Measurements from ENCODE around the gene SNN.

The SNN gene

DNA sequence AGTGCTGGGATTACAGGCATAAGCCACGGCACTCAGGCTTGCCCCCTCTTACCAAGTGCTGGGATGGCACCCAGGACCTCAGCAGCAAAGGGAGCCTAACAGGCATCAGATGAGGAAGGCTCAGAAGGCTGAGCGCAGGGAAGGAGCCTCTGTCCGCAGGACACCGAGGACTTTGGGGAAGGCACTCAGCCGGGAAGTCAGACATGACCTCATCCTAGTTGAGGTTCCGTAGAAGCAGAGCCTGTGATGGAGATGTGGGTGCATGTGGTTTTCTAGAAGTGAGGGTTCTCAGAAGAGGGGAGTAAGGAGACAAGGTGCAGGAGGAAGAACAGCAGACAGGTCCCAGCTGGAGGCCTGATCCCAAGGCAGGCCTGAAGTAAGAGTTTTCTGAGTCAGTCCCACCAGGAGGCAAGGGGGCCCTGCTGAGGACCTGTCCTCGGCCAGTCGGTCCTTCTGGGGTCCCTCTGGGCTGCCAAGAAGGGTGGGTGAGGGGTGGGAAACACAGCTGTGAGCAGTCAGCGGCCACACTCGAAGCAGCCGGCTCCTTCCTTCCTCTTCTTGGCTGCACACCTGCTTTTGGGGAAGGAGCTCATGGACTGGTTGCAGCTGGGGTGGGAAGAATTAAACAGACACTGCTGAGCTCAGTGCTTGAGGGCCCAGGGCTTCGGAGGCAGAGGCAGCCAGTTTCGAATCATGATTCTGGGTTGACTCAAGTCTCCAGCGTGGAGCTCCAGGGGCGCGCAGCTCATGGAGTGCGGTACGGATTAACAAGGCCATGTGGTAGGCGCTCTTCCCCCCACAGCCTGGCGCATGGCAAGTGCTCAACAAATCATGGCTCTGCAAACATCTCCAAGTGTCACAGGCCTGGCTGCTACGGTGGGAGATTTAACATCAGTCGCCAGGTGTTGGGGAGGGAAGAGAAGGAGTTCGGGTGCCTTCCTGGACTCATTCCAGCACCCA, 38.9 kb upstream of the SNN start:
- in situ Hi-C loops (cut with HindIII; ENCODE audit: low pct_unique_long_range_greater_than_20kb, low sequenced_read_pairs) = no loop called here
- DNase-seq (ENCODE audit: low read depth in 1 of 2, low spot score in 1 of 2) = no peak
- TF ChIP-seq JUND (IDR thresholded peaks at IDR 0.05; ENCODE audit: low read depth) = no peak

DNA sequence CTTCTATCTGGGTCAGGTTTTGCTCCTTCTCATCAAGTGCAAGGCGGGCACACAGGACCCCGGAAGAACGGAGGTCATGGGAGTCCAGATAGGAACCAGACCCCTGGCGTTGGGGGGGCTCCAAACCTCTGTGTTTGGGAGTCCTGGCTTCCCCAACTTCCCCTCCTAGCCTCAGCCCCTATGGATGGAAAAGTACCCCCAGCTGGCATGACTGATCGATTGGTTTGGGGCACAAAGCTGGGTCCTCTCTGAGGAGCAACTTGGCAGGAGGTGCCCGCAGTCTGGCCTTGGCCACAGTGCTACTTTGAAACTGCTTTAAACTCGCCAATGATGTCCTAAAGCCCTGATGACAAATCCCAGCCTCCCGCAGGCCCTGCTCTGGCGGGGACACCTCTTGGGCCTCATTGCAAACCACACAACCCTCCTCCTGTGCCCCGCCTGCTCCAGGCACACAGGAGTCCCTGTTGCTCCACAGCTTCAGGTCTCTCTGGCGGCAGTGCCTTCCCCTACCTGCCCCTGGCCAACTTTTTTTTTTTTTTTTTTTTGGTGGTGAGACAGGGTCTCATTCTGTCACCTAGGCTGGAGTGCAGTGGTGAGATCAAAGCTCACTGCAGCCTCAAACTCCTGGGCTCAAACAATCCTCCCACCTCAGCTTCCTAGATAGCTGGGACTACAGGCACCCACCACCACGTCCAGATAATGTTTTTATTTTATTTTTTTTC, 38.0 kb upstream of the SNN start:
- no peak for TF ChIP-seq JUND (IDR thresholded peaks at IDR 0.05; ENCODE audit: low read depth)
- in situ Hi-C loops (cut with HindIII; ENCODE audit: low pct_unique_long_range_greater_than_20kb, low sequenced_read_pairs) = no loop called here
- no peak for DNase-seq (ENCODE audit: low read depth in 1 of 2, low spot score in 1 of 2)

DNA sequence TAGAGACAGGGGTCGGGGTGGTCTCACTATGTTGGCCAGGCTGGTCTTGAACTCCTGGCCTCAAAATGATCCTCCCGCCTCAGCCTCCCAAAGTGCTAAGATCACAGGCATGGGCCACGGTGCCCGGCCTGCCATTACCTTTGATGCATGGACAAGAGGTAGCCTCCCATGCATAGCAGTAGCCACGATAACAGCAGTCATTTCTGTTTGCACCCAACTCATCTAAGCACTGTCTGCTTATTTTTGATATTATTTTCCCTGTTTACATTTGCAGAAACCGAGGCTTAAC, 37.5 kb upstream of the SNN start:
- DNase-seq (ENCODE audit: low read depth in 1 of 2, low spot score in 1 of 2) = no peak
- TF ChIP-seq JUND (IDR thresholded peaks at IDR 0.05; ENCODE audit: low read depth) = no peak
- in situ Hi-C loops (cut with HindIII; ENCODE audit: low pct_unique_long_range_greater_than_20kb, low sequenced_read_pairs) = no loop called here

DNA sequence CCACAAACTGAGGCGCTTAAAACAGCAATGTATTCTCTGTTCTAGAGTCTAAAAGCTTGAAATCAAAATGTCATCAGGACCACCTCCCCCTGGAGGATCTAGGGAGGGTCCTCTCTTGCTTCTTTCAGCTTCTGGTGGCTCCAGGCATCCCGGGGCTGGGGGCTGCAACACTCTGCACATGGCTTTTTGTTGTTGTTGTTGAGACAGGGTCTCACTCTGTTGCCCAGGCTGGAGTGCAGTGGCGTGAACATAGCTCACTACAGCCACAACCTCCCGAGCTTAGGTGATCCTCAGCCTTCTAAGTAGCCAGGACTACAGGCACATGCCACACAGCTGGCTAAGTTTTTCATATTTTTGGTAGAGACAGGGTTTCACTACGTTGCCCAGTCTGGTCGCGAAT, 37.0 kb upstream of the SNN start:
- in situ Hi-C loops (cut with HindIII; ENCODE audit: low pct_unique_long_range_greater_than_20kb, low sequenced_read_pairs) = no loop called here
- TF ChIP-seq JUND (IDR thresholded peaks at IDR 0.05; ENCODE audit: low read depth) = no peak
- DNase-seq (ENCODE audit: low read depth in 1 of 2, low spot score in 1 of 2) = no peak

DNA sequence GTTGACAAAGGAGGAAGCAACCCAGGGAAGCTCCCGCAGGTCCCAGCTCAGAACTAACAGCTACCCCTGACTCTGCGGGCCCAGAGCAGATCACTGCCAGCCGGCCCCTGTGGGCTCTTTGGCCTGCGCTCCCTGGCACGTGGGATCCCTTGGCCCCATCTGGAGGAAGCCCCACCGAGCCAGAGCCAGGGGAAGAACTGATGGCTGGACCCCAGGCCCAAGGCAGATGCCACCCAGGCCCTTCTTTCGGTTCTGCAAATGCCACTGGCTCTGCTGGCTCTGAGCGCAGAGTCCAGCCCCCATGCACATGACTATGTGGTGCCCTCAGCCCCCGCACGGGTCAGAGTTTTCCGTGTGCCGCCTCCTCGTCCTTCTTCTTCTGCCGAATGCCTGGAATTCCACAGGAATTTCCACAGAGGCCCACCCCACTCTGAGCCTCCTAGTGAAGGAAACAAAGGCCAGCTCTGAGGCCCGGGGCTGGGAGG, 35.8 kb upstream of the SNN start:
- DNase-seq (ENCODE audit: low read depth in 1 of 2, low spot score in 1 of 2) = no peak
- no peak for TF ChIP-seq JUND (IDR thresholded peaks at IDR 0.05; ENCODE audit: low read depth)
- in situ Hi-C loops (cut with HindIII; ENCODE audit: low pct_unique_long_range_greater_than_20kb, low sequenced_read_pairs) = no loop called here

DNA sequence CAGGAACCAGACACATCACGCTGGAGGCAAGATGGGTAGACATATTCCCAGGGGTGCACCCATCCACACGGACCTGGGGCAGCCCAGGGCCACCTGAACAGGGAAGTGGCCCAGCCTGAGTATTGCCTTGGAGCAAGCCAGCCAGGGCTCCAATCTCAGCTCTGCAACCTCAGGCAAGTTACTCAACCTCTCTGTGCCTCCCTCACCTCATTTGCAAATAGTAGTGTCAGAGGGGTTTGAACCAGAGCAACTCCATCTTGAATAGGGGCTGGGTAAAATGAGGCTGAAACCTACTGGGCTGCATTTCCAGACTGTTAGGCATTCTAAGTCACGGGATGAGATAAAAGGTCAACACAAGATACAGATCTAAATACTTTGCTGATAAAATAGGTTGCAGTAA, 35.1 kb upstream of the SNN start:
- in situ Hi-C loops (cut with HindIII; ENCODE audit: low pct_unique_long_range_greater_than_20kb, low sequenced_read_pairs) = no loop called here
- DNase-seq (ENCODE audit: low read depth in 1 of 2, low spot score in 1 of 2) = no peak
- TF ChIP-seq JUND (IDR thresholded peaks at IDR 0.05; ENCODE audit: low read depth) = no peak

DNA sequence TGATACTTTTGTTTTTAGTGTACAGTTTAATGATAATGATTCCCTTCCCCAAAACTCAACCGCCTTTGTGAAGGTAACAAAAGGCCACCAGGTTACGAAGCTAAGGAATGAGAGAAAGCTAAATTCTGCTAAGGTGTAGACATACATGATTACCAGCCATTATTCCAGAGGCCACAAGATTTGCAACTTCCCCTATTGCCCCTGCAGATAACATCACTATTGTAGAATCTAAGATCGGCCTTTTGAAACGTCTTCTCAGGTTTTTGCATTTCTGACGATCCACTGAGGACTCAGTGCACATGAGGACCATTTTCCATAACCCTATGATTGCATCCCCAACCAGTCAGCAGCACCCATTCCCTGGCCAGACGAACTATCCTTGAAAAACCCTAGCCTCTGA, 33.9 kb upstream of the SNN start:
- TF ChIP-seq JUND (IDR thresholded peaks at IDR 0.05; ENCODE audit: low read depth) = no peak
- in situ Hi-C loops (cut with HindIII; ENCODE audit: low pct_unique_long_range_greater_than_20kb, low sequenced_read_pairs) = no loop called here
- DNase-seq (ENCODE audit: low read depth in 1 of 2, low spot score in 1 of 2) = no peak

DNA sequence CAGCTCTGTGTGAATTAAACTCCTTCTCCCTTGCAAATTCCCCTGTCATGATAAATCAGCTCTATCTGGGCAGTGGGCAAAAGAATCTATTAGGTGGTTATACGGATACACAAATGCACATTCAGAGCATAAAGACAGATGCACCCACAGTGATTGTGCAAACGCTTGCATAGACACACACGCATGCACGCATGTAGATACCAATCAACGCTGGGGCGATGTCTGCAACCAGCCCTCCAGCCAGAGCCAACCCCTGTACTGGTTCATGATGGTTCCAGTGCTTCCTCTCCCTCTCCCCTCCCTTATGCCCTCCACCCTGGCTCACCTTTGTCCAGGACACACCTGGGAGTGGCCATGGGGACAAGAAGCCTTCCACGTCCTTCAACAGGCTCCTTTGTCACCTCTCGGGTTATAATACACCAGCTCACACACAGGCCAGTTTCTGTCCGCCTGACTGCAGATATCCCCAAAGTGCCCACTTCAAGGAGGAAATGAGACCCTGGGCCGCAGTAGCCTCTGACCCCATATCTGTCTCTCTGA, 33.1 kb upstream of the SNN start:
- in situ Hi-C loops (cut with HindIII; ENCODE audit: low pct_unique_long_range_greater_than_20kb, low sequenced_read_pairs) = no loop called here
- DNase-seq (ENCODE audit: low read depth in 1 of 2, low spot score in 1 of 2) = no peak
- TF ChIP-seq JUND (IDR thresholded peaks at IDR 0.05; ENCODE audit: low read depth) = no peak

DNA sequence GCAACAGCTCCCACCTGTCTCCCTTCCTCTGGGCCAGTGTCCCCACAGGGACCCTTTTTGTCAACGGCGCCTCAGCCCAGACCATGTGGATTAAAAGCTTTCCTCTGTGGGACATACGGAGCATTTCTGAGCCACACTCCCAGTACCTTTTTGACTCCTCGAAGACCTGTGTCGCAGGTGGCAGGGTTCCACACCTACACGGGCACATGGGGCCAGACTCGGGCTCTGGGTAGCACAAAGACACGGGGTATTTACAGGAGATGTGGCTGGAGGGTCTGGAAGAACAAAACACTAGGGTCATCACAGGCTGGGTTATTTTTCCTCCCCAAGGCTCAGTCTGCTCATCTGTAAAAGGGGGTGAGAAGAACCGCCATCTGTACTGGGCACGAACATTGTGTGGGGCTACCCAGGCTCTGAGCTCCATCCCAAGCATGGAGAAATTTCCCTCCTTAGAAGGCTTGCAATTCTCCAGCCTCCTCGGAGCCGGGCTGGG, 32.5 kb upstream of the SNN start:
- in situ Hi-C loops (cut with HindIII; ENCODE audit: low pct_unique_long_range_greater_than_20kb, low sequenced_read_pairs) = no loop called here
- no peak for TF ChIP-seq JUND (IDR thresholded peaks at IDR 0.05; ENCODE audit: low read depth)
- no peak for DNase-seq (ENCODE audit: low read depth in 1 of 2, low spot score in 1 of 2)

DNA sequence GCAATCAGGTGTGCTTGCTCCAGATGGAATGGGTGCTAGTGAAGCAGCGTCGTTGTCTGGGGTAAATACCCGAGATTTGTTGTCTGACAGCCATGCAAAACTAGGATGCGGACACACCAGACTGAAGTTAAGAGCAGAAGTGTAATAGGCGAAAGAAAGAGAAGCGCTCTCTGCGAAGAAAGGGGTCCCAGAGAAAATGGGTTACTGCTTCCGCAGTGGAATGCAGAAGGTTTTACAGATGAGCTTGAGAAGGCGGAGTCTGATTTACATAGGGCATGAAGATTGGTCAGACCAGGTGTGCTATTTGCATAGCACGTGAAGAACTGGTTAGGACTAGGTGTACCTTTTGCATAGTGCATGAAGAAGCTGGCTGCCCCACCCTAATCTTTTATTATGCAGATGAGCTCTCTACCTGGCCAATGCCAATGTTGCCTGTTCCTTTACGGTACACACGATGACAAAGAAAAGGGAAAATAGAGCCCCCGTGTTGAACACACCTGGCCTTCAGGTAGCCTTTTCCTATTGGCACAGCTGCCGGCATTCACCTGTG, 32.0 kb upstream of the SNN start:
- in situ Hi-C loops (cut with HindIII; ENCODE audit: low pct_unique_long_range_greater_than_20kb, low sequenced_read_pairs) = no loop called here
- peak in 1 of 2 experiments; percentile 98 for DNase-seq (ENCODE audit: low read depth in 1 of 2, low spot score in 1 of 2)
- TF ChIP-seq JUND (IDR thresholded peaks at IDR 0.05; ENCODE audit: low read depth) = no peak

DNA sequence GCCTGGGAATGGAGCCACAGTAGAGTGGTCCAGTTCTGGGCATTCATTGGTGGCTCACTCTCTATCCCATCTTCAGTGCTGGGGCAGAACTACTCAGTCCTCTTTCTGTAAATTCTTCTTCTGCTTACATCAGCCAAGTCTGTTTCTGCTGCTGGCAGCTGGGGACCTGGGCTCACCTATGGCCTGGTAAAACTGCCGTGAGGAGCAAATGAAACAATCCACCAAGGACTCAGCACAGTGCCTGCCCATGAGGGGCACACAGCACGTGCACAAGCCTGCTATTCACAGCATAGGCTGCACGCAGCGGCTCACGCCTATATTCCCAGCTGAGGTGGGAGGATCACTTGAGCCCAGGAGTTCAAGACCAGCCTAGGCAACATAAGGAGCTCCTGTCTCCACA, 30.9 kb upstream of the SNN start:
- no peak for DNase-seq (ENCODE audit: low read depth in 1 of 2, low spot score in 1 of 2)
- TF ChIP-seq JUND (IDR thresholded peaks at IDR 0.05; ENCODE audit: low read depth) = no peak
- in situ Hi-C loops (cut with HindIII; ENCODE audit: low pct_unique_long_range_greater_than_20kb, low sequenced_read_pairs) = no loop called here

DNA sequence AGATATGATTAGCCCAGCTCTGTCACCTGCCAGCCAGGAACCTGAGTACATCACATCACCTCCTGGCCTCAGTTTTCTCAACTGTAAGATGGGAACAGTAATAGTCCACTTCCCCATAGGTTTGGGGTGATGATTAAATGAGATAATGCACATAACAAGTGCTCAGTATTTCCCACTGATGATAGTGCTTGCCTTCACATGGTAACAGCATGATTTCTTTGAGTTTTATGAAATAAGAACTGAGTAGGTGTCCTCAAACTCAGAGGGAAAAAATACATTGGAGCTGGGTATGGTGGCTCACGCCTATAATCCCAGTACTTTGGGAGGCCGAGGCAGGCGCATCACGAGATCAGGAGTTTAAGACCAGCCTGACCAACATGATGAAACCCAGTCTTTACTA, 30.1 kb upstream of the SNN start:
- in situ Hi-C loops (cut with HindIII; ENCODE audit: low pct_unique_long_range_greater_than_20kb, low sequenced_read_pairs) = no loop called here
- no peak for TF ChIP-seq JUND (IDR thresholded peaks at IDR 0.05; ENCODE audit: low read depth)
- no peak for DNase-seq (ENCODE audit: low read depth in 1 of 2, low spot score in 1 of 2)

Measured in T47D (cell line).